ENCODE data around the gene SGIP1. TPM values are rescaled to one million over a fixed set of nuclear protein-coding genes. Genes with fewer than 3 reads are reported as not detected.
A peak's percentile ranks its signal among the peaks of the same experiment; 100 is the strongest.

SGIP1 gene
- total RNA-seq, 1 donor from 2014 or later: 4.2 TPM

DNA sequence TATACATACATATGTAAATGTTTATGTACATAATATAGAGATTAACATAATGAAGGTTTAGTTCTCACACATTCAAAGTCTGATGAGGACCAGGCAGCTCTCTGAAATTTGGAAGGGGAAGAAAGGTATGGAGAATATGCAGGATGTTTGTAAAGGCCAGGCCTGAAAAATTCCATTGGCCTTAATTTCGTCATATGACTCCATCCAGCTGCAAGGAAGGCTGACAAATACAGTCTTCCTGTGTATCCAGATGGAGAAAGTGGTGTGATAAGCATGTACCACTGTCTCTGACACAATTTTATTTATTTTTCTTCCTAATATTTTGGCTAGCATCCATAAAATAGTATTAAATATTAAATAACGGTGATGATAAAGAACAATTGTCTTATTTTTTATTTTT lies 6.3 kb upstream of the SGIP1 start:
- H3K27ac ChIP-seq: no peak overlapping the region
- Mint-ChIP-seq H3K9me3 (no peaks in the 10 kb centered on the region), H3K4me3 (no peak overlapping the region), H3K27me3 (ENCODE audit: insufficient read depth, low read depth) (no peaks in the 10 kb centered on the region), H3K4me1 (peaks cover 6% of the 10 kb centered on the region), H3K27ac (no peak overlapping the region), H3K36me3 (no peaks in the 10 kb centered on the region)
- no peak overlapping the region for H3K9ac ChIP-seq
- DNase-seq (ENCODE audit: low spot score): no peak
- no peaks in the 10 kb centered on the region for H3K79me2 ChIP-seq (ENCODE audit: low read depth)
- TF ChIP-seq EZH2phosphoT487 (IDR thresholded peaks at IDR 0.05) (no peak), EZH2 (IDR thresholded peaks at IDR 0.05) (no peak), CTCF (IDR thresholded peaks at IDR 0.05) (no peak)
- H4K20me1 ChIP-seq (ENCODE audit: low read depth): no peaks in the 10 kb centered on the region
- no peaks in the 10 kb centered on the region for H3K36me3 ChIP-seq
- no peaks in the 10 kb centered on the region for H3K9me3 ChIP-seq (ENCODE audit: low read depth)
- H3K27me3 ChIP-seq: peaks cover 14% of the 10 kb centered on the region
- H3F3A ChIP-seq (ENCODE audit: low read depth): peaks cover 3% of the 10 kb centered on the region
- H2AFZ ChIP-seq (replicated peaks): no peak overlapping the region
- H3K4me1 ChIP-seq: peaks cover 3% of the 10 kb centered on the region
- H3K4me3 ChIP-seq: no peak overlapping the region
- no peak overlapping the region for H3K4me2 ChIP-seq

GRCh38 chr1:66528580-66528979 lies 5.4 kb upstream of the SGIP1 start:
- H3K9ac ChIP-seq: no peak overlapping the region
- DNase-seq (ENCODE audit: low spot score): no peak
- no peaks in the 10 kb centered on the region for H3K9me3 ChIP-seq (ENCODE audit: low read depth)
- no peak overlapping the region for H3K4me2 ChIP-seq
- H3K9me3 Mint-ChIP-seq: no peaks in the 10 kb centered on the region
- H3K27me3 ChIP-seq: peaks cover 22% of the 10 kb centered on the region
- H3K4me1 ChIP-seq: peaks cover 6% of the 10 kb centered on the region
- H4K20me1 ChIP-seq (ENCODE audit: low read depth): no peaks in the 10 kb centered on the region
- no peak overlapping the region for H2AFZ ChIP-seq (replicated peaks)
- H3K36me3 ChIP-seq: no peaks in the 10 kb centered on the region
- no peaks in the 10 kb centered on the region for H3K27me3 Mint-ChIP-seq (ENCODE audit: insufficient read depth, low read depth)
- H3K27ac ChIP-seq: no peak overlapping the region
- TF ChIP-seq CTCF (IDR thresholded peaks at IDR 0.05) (no peak), EZH2phosphoT487 (IDR thresholded peaks at IDR 0.05) (no peak), EZH2 (IDR thresholded peaks at IDR 0.05) (no peak)
- no peaks in the 10 kb centered on the region for H3K79me2 ChIP-seq (ENCODE audit: low read depth)
- H3K4me3 Mint-ChIP-seq: no peak overlapping the region
- H3K36me3 Mint-ChIP-seq: no peaks in the 10 kb centered on the region
- peaks cover 12% of the 10 kb centered on the region for H3K4me1 Mint-ChIP-seq
- H3K27ac Mint-ChIP-seq: no peak overlapping the region
- H3K4me3 ChIP-seq: no peak overlapping the region
- peaks cover 7% of the 10 kb centered on the region for H3F3A ChIP-seq (ENCODE audit: low read depth)

DNA sequence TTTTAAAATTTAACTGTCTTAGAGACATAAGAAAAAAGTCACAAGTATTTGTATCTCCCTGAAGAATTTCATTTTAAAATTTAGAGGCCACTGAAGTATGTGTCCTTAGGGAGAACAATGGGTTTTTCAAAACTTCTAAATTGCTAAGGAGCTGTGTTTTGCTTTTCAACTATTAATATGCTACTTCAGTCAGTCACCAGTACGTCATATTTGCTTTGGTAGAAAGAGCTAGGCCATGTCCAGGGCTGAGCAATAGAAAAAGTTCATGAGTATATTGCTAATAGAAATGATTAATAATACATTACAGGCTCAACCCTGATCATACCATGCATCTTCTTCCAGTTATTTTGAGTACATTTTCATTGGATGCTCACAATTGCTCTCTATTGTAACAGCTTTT lies 1.7 kb upstream of the SGIP1 start:
- Mint-ChIP-seq H3K4me3 (peak overlapping the region; percentile 87), H3K9me3 (no peaks in the 10 kb centered on the region), H3K27ac (no peak overlapping the region), H3K36me3 (no peaks in the 10 kb centered on the region), H3K4me1 (peaks cover 23% of the 10 kb centered on the region), H3K27me3 (ENCODE audit: insufficient read depth, low read depth) (no peaks in the 10 kb centered on the region)
- Histone ChIP-seq H3K79me2 (ENCODE audit: low read depth) (no peaks in the 10 kb centered on the region), H2AFZ (replicated peaks) (peak overlapping the region; percentile 97), H4K20me1 (ENCODE audit: low read depth) (no peaks in the 10 kb centered on the region), H3K4me1 (peaks cover 6% of the 10 kb centered on the region), H3K9me3 (ENCODE audit: low read depth) (no peaks in the 10 kb centered on the region), H3K4me3 (no peak overlapping the region), H3F3A (ENCODE audit: low read depth) (peaks cover 15% of the 10 kb centered on the region), H3K36me3 (no peaks in the 10 kb centered on the region), H3K4me2 (peak overlapping the region; percentile 81), H3K27me3 (peaks cover 22% of the 10 kb centered on the region), H3K27ac (no peak overlapping the region), H3K9ac (no peak overlapping the region)
- DNase-seq (ENCODE audit: low spot score): no peak
- TF ChIP-seq EZH2phosphoT487 (IDR thresholded peaks at IDR 0.05) (no peak), EZH2 (IDR thresholded peaks at IDR 0.05) (no peak), CTCF (IDR thresholded peaks at IDR 0.05) (no peak)

Measured in neural progenitor cell (in vitro differentiated cells).